ENCODE results near the gene MAEA.

The MAEA gene

GRCh38 chr4:1299301-1299860 lies 9.7 kb downstream of the MAEA start:
- no peak for DNase-seq (ENCODE audit: low read depth, low spot score)
- ChIA-PET POLR2A (no interaction called here), CTCF (interaction anchor here (0.7 to 2.1 kb wide), 4 partner anchors 9 to 31 kb away, joined by 3 to 9 read pairs (median 4); no protein-coding TSS in a partner anchor)
- TF ChIP-seq CTCF (IDR thresholded peaks at IDR 0.05; ENCODE audit: insufficient read depth, low read length, missing control alignments) = no peak
- no peak overlapping the region for H3K4me3 ChIP-seq (ENCODE audit: low read depth, low read length)

- ChIA-PET POLR2A (interaction anchor here (2.0 kb wide), 1 partner anchor 11 kb away, joined by 10 read pairs; the partner anchor contains the start of gene MAEA), CTCF (interaction anchor here (0.7 to 2.1 kb wide), 3 partner anchors 9 to 169 kb away, joined by 3 to 9 read pairs (median 4); no protein-coding TSS in a partner anchor)
- no peak for DNase-seq (ENCODE audit: low read depth, low spot score)
- H3K4me3 ChIP-seq (ENCODE audit: low read depth, low read length) = no peak overlapping the region
- no peak for TF ChIP-seq CTCF (IDR thresholded peaks at IDR 0.05; ENCODE audit: insufficient read depth, low read length, missing control alignments)
These were observed 11.1 kb downstream of the MAEA start for GRCh38 chr4:1300466-1301455.

GRCh38 chr4:1302159-1302558 lies 12.5 kb downstream of the MAEA start:
- ChIA-PET CTCF (interaction anchor here (0.6 kb wide), 1 partner anchor 11 kb away, joined by 3 read pairs; no protein-coding TSS in a partner anchor), POLR2A (no interaction called here)
- DNase-seq (ENCODE audit: low read depth, low spot score) = no peak
- no peak for TF ChIP-seq CTCF (IDR thresholded peaks at IDR 0.05; ENCODE audit: insufficient read depth, low read length, missing control alignments)
- H3K4me3 ChIP-seq (ENCODE audit: low read depth, low read length) = no peak overlapping the region

- DNase-seq (ENCODE audit: low read depth, low spot score) = no peak
- no peak for TF ChIP-seq CTCF (IDR thresholded peaks at IDR 0.05; ENCODE audit: insufficient read depth, low read length, missing control alignments)
- no peak overlapping the region for H3K4me3 ChIP-seq (ENCODE audit: low read depth, low read length)
- CTCF ChIA-PET = no interaction called here
- POLR2A ChIA-PET = no interaction called here
These were observed 15.6 kb downstream of the MAEA start for GRCh38 chr4:1305261-1305711.

- no peak for DNase-seq (ENCODE audit: low read depth, low spot score)
- H3K4me3 ChIP-seq (ENCODE audit: low read depth, low read length) = no peak overlapping the region
- no peak for TF ChIP-seq CTCF (IDR thresholded peaks at IDR 0.05; ENCODE audit: insufficient read depth, low read length, missing control alignments)
- POLR2A ChIA-PET = no interaction called here
- CTCF ChIA-PET = no interaction called here
These were observed 16.2 kb downstream of the MAEA start for GRCh38 chr4:1305781-1306455.

Measured in AG04449 (cell line).